GM18511 (cell line): ENCODE measurements around the gene COLEC12.

Experiments
- ATAC-seq: cut with Tn5 transposase; IDR thresholded peaks from one replicate; pipeline ENCODE4 v1.9.1; 2021; ENCODE audit warnings: mild to moderate bottlenecking, moderate library complexity; ENCODE audit not compliant: unreplicated experiment

Gene COLEC12

DNA sequence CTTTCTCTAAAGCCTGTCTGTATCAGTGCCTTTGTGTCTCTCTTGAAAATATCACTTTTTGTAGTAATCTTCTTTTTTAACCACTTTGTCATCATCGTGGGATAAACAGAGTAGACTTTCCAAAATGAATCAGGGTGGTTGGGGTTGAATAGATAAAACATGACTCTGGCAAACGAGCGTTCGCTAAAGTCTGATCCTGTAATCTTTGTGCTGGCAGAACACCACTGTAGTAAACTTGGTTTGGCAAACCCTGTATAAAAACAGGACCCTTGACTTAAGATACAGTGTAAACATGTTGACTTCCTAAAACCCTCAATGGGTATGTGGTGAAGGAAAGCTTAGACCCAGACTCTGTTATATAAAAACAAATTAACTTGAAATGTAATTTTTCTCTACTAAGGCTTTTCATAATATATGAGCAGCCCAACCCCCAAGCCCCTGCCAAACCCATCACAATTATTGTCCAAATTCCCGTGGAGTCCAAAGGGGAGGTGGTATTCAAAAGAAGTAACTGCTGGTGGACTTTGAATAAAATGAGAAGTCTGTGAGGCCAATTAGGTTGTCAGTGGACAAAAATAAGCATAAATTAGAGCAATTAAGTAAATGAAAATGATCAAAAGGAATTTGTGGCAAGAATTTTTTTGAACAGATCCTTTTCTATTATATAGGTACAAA is 52.2 kb downstream of the COLEC12 start:
- no peak for ATAC-seq

DNA sequence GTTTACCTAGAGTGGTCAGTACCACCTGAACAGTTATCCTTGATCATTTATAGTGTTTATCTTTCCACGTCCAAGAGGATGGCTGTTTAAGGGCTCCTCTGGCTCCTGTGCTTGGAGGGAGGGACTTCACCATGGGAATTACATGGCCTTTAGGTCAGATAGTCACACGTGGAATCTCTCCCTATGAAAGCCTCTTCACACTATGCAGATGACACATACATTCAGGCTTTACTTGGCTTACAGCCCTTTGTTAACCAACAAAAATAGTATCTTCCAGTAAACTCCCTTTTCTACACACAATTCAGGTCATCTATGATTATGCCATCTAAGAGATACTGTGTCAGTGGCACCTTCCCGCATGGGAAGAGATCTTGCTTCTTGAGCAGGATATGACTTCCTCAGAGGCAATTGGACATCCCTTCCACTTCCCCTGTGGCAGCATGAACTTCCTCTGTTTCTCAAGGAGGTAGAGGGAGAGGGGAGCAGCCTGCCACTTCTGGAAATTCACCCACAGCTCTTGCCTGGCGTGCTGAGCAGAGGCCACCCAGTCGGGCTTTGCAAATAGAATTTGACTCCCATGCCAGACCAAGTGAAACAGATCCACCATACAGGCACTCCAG is 53.5 kb downstream of the COLEC12 start:
- ATAC-seq: no peak

DNA sequence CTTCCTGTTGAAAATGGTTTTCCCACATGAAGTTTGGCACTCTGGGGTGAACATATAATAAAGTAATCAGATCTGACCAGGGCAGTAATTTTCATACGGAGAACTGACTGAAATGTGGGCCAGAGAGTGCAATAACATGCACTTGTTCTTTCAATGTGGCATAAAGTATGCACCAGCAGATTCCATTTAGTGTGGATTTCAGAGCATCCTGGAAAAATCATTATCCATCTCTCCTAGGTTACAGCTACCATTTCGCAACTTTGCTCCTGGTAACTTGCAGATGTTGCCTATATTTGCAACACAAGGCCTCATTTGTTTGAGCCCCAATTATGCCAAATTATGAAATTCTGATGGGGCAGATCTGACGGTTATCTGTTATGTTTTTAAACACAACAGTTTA is 55.4 kb downstream of the COLEC12 start:
- ATAC-seq: no peak

DNA sequence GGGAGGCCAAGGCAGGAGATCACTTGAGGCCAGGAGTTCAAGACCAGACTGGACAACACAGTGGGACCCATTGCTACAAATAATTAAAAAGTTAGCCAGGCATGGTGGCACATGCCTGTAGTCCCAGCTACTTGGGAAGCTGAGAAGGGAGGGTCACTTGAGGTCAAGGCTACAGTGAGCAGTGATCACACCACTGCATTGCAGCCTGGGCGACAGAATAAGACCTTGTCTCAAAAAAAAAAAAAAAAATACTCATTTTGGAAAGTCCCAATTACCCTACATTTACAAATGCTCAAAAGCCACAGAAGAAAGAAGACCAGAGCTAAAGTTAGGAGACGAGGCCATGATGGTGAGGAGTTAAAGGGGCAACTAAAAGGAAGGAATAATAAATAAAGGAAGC is 61.9 kb downstream of the COLEC12 start:
- no peak for ATAC-seq

DNA sequence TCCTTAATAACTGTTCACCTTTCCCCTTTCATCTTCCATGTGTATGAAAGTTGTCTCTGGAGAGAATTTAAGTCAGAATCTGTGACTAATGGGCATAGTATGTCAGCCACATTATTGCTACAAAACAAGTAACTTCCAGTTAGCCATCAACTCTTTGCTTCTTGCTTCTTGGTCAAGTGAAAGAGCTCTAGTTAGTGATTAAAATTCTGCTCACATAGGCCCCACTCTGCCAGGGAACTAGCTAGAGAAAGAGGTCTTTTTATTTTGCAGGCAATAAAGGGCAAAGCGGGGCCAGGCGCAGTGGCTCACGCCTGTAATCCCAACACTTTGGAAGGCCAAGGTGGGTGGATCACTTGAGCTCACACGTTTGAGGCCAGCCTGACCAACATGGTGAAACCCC is 64.6 kb downstream of the COLEC12 start:
- no peak for ATAC-seq

DNA sequence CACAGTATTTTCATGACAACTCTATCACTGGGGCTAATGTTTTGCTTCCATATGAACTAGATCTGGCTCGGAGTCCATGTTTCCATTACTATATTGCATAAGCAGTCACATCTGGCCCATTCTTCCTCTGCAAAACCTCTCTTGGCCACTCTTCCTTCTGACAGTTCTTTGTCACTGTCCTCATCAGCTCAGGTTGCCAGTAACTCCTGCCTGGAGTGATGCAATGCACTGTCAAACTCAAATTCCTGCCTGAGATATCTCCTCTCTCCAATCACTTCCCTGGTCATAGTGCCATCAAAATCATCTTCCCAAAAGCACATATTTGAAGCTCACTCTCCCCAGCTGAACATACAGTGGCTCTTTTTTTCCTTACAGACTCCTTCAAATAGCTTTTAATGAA is 66.1 kb downstream of the COLEC12 start:
- no peak for ATAC-seq

DNA sequence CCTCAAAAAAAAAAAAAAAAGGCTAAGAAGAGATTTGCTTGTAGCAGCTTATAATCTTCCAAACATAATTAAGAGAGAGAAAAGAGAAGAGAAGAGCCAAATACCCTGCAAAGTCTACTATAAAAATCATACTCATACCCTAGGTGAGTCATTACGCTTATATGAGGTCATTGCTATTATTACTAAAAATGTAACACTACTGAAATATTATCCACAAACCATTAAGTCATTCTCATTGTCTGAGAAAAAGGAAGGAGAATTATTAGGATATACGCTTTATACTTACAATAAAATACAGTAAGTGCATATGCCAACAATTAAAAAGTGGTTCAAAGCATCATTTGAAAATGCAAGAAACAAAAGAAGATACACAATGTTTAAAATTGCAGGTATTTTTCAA is 66.5 kb downstream of the COLEC12 start:
- no peak for ATAC-seq

DNA sequence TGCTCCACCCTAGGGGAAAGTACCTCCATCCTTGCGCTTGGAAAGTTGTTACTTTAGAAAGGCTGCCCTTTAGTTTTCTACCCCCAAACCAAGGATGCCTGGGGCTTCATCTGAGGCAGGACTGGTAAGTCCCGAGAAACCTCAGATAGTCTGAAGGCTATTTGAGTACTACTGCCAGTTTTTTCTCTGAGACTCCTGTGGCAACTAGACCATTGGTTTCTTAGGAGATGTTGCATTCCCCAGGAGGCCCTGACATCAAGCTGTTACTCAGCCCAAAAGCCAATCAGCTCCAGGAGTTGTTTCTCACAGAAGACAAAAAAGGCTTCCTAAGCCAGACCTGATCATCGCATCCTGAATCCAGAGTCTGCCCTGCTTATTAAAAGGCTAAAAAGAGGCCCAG is 67.2 kb downstream of the COLEC12 start:
- no peak for ATAC-seq

DNA sequence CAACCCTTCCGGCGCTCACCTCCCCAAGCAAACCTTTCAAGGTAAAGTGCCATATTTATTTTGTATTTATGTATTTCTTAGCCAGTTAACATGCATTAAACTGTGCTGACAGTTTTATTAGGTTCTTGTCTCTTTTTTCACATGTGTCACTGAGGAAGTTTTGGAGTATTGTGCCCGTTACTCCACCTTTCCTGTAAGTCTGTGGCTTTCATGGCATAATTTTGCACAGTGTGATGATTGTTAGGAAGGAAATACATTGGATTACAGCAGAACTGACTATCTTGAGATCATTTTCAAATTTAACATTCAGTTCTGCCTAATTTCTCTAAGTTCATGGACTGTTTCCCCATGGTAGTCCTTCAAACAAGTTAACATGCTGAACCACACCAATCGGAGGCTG is 67.7 kb downstream of the COLEC12 start:
- no peak for ATAC-seq

DNA sequence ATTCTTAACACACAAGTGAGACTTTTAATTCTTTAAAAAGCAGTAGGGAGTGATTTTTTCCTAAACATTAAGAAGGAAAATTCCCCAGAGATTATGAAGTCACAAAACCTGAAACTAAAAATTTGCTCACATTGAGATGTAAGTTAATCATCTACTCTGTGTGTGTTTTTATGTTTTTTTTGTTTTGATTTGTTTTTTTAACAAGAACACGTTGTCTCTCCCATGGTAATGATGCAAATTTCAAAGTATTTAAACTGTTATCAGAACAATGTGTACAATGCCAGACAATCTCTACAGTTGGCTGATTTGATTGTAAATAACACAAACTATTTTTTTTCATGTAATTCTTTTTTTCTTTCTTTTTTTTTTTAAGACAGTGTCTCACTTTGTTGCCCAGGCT is 71.5 kb downstream of the COLEC12 start:
- no peak for ATAC-seq

DNA sequence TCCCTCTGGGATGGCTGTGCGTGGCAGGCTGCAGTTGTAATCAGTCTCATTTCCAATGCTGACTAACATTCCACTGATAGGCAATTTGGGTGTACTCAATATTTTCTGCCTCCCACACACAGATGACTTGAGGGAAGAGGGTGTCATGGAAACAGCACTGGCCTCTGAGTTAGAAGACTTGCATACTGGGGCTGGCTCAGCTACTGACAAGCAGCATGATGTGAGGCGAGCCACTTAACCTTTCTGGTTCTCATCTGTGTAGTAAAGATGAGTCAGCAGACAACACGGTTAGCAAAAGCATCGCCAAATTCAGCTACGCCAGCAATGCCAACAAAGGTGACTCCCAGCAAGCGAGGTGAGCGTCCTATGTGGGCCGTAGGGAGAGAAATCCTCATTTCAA is 73.5 kb downstream of the COLEC12 start:
- no peak for ATAC-seq

DNA sequence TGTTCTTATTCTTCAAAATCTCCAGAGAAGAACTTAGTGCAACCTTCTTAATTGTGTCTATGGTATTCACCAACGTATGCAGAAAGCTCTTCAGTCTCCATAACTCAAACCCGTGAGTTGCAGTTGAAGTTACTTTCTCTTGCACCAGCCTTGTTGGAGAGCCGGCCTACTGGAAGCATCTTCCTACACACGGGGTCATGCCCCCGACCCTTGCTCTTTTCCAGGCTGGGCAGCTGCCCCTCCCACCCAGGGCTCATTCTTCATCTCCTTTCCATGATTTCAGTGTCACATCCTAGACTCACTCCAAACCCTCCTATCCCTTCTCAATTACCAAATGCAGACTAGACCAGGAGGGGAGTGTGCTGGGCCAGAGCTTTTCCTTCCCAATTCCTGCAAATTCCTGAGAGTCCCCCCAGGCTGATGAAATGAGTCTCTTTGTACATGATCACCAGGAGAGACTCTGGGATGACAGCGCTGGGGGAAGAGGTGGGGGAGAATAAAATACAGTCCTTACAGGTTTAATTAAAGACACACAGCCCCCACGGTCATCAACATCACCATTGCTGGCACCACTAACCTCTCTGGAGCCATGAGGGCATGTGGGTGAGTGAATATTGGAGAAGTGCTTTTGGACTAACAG is 75.3 kb downstream of the COLEC12 start:
- no peak for ATAC-seq

DNA sequence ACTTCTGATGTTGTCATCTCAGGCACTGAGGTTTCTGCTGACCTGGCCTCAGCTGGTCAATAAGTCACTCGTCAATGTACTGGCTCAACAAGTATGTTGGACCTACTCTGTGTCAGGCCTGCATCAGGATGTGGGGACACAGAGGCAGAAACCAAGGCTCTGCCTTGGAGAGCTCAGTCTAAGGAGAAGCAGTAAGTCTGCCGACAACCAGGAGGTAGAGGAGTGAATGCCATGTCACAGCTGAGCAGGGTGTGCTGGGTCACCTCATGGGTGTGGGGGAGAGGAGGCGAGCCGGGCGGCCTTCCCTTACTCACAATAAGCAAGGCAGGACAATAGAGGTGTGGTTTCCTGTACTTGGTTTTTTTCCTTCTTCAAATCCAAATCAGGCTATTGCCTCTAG is 75.8 kb downstream of the COLEC12 start:
- no peak for ATAC-seq

DNA sequence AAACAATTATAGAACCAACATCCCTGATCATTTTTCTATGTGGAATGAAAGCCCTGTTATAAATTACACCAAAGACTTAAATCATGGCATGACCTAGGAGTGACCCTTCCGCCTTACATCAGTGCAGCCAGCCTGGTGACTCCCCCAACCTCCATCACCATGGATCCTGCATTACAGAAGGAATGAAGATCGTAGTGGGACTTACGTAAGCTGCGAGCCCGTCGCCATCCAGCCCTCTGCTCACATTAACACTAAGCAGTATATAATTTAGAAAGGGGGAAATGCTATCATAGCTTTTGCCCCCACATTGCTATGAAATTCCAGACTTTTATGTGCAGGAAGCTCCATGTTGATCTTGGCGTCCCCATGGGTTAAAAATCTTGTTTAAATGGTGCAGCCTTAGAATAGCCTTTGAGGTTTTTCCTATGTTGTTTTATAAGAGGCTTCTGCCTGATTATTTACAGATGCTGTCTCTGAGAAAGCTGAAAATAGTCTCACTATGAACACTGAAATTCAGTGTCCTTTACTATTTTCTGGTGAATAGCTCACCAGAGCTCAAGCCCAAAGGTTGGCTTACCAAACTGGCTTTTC is 76.3 kb downstream of the COLEC12 start:
- no peak for ATAC-seq

DNA sequence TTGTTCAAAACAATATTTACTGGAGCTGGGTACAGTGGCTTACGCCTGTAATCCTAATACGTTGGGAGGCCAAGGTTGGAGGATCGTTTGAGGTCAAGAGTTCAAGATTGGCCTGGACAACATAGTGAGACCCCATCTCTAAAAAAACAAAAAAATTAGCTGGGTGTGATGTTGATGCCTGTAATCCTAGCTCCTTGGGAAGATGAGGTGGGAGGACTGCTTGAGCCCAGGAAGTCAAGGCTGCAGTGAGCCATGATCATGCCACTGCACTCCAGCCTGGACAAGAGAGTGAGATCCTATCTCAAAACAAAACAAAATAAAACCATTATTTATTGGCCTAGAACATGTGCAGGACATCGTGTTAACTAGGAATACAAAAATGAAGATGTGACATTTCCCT is 77.5 kb downstream of the COLEC12 start:
- ATAC-seq: no peak

DNA sequence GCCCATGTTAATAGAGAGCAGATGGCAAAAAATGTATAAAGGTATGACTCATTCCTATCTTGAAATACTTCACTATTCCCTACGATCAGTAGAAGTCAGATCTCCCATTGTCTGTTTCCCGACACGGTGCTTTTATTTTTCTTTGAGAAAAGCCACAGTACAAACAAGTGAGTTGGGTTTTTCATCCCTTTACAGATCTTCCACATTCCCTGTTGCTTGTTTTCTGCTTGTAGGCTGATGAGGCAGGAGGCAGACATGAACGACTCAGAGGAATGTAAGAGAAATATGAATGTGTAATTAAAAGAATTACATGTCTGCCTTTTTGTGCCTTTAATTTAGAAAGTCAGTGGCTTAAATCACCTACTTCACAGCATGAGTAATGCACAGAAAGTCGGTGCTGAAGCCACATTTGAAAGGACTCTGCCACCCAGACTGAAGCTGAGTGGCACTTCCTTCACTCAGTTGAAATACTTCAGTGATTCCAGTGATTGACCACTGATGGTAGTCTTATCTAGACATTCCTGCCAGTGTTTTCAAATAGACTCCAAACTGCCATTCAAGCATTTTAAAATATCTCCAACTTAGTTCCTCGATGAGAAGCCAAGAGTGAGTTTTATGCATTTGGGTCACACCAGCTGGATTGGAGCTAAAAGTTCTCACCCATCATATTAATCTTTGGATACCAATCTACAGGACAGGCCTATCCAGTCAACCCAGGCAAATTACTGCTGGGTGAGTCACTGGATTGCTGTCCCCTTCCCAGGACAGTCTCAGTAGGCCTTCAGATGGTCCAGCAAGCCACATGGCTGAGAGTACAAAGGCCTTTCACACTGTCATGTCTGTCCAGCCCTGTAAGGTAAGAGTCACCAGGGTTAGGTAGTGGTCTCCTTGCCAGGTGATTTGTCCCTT is 79.0 kb downstream of the COLEC12 start:
- ATAC-seq: no peak

DNA sequence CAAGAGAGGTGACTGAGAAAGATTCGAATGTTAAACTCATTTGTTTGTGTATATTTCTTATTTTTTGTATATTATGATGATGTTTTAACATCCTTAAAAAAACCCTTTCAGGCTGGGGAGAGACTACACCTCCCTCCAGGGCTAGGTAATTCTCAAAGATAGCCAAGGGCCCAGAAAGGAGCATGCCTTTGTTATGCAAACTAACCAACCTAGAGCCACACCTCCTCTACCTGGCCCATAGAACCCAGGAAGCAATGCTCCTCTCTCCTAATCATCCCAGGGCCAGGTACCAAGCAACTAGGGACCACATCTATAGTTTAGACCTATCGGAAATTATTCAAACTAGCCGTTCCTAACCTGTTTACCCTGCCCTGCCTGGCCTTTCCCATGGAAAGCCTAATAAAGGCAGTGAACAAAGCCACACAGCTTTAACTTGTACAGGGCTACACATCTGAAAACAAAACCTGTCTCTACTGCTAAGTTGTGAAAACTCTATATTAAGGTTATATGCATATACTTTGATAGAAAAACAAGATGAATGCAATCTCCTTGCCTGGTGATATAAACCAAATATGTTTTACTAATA is 79.7 kb downstream of the COLEC12 start:
- ATAC-seq: no peak

DNA sequence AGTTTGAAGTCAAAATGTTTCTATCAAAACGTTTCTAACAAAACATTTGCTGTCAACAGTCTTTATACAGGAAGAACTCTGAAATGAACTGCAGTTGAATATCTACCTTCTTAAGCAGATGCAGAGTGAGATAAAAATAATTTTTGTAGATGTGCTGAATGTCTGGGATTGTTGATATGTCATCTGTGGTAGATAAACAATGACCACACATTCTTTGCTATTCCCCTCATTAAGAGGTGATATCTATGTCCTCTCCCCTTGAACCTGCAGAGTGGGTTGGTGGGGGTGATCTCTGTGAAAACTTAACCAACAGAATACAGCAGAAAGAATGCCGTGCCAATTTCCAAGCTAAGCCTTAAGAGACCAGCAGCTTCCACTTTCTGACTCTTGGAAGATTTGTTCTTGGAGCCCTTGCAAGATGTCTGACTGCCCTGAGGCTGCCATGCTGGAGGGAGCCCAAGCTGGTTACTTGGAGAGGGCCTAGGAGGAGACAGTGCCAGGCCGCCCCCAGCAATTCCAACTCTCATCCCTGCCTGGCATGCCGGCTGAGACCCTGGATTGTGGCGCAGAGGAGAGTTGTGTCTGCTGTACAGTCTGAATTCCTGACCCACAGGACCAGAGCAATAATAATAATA is 80.8 kb downstream of the COLEC12 start:
- no peak for ATAC-seq

DNA sequence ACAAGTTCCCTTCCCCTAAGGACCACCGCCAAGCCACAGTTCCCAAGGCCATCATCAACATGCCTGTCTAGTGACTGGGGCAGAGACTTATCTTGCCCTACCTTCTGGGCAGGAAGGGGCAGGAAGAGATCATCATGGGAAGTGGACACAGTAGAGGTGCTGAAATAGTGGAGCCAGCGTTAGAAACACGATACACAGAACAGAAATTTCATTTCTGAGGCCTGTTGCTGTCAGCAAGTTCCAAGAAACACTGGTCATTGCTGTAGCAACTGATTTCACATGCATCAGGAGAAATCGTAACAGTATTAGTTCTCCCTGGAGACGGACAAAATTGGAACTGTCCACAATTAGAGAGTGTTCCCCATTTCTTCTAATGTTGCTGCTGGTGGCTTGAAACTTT is 83.0 kb downstream of the COLEC12 start:
- ATAC-seq: no peak

DNA sequence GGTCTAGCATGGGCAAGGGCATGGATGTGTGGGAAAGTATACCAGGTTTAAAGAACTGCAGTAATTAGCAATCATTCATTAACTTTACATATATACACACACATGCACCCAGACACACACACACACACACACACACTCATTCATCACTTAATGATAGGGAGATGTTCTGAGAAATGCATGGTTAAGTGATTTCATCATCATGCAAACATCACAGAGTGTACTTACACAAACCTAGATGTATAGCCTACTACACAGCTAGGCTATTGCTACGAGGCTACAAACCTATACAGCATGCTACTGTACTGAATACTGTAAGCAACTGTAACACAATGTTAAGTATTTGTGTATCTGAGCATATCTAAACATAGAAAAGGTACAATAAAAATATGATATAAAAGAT is 83.6 kb downstream of the COLEC12 start:
- ATAC-seq: no peak
